Transverse colon (tissue), 4 donors: Measurements from ENCODE around the gene ZC3H18. TPM values are rescaled to one million over a fixed set of nuclear protein-coding genes. Genes with fewer than 3 reads are reported as not detected.

Experiments
- DNase-seq: peaks from one replicate; pipeline ENCODE4 v3.0.0-alpha.2; 2019
- H3K27ac ChIP-seq, 4 donors: fragments of 200-600 bp; sonication (generic); 2 replicates each; pipeline ENCODE4 v1.5.1; 2016 to 2018; ENCODE audit warnings: inconsistent platforms in 4 of 4
- H3K27me3 ChIP-seq: fragments of 200-600 bp; sonication (generic); 2 replicates; pipeline ENCODE4 v1.5.1; 2017; ENCODE audit warnings: inconsistent platforms
- H3K36me3 ChIP-seq, 4 donors: fragments of 200-600 bp; sonication (generic); 2 replicates each; pipeline ENCODE4 v1.5.1; 2017 to 2019; ENCODE audit warnings: inconsistent platforms in 4 of 4
- H3K4me1 ChIP-seq, 4 donors: fragments of 200-600 bp; sonication (generic); 2 replicates each; pipeline ENCODE4 v1.5.1; 2017 to 2020; ENCODE audit warnings: inconsistent platforms in 4 of 4
- H3K4me3 ChIP-seq, 4 donors: fragments of 200-600 bp; sonication (generic); 1 replicate in 1 of 4; 2 replicates in 3 of 4; pipeline versions ENCODE4 v1.5.1 to v1.6.1; 2017 to 2019; ENCODE audit warnings: inconsistent platforms in 4 of 4
- H3K9me3 ChIP-seq, 2 donors: fragments of 200-600 bp; sonication (generic); 2 replicates each; pipeline ENCODE4 v1.5.1; 2017 to 2019; ENCODE audit warnings: inconsistent platforms in 2 of 2
- CTCF ChIP-seq, 5 experiments: fragments of 200-600 bp in 3 of 5; fragments of 450-650 bp in 2 of 5; sonication (generic) in 3 of 5; IDR thresholded peaks; 1 replicate in 2 of 5; 2 replicates in 3 of 5; pipeline ENCODE4 v1.5.1; 2016 to 2017; ENCODE audit warnings: antibody characterized with exemption in 5 of 5, inconsistent platforms in 3 of 5, mild to moderate bottlenecking in 2 of 5, moderate library complexity in 1 of 5
- EP300 ChIP-seq: sonication (generic); formaldehyde crosslinking; IDR thresholded peaks from one replicate; pipeline ENCODE4 v1.6.1; 2017; ENCODE audit warnings: antibody characterized with exemption, low read depth
- POLR2A ChIP-seq: fragments of 450-650 bp; IDR thresholded peaks from one replicate; pipeline ENCODE4 v1.6.1; 2016; ENCODE audit warnings: antibody characterized with exemption, mild to moderate bottlenecking, moderate library complexity
- POLR2AphosphoS5 ChIP-seq, 3 donors: sonication (generic); formaldehyde crosslinking; IDR thresholded peaks; one replicate each; pipeline ENCODE4 v1.6.1; 2016; ENCODE audit warnings: antibody characterized with exemption in 3 of 3
- WGBS, 2 donors: methylation state at CpG; one replicate each; pipeline ENCODE4 v1.1.5; 2018; ENCODE audit warnings: low coverage in 1 of 2; 5-methylcytosine and 5-hydroxymethylcytosine counted together
- in situ Hi-C, 4 donors: fragments of 200-750 bp; cut with MboI; loops; one replicate each; pipeline versions ENCODE4 v1.15.0 to v1.15.1; 2017; ENCODE audit warnings: low sequenced_read_pairs in 3 of 4, low pct_ligation_motif_present in 1 of 4, low pct_unique_long_range_greater_than_20kb in 1 of 4
- intact Hi-C: fragments of 100-400 bp; cut with DNase I; formaldehyde crosslinking; loops from one replicate; pipeline ENCODE4 v1.15.1; 2023; ENCODE audit warnings: low total_unique reads
- total RNA-seq, 4 donors: library from RNA; depleted of rRNA; stranded (reverse); fragments of >200 nt; gene quantifications; one replicate each; pipeline ENCODE4 v1.1.0, GENCODE V29; 2016

Gene ZC3H18
- total RNA-seq, 4 donors from 2014 or later: 17.9 to 50.5 (median 25.5) TPM

DNA sequence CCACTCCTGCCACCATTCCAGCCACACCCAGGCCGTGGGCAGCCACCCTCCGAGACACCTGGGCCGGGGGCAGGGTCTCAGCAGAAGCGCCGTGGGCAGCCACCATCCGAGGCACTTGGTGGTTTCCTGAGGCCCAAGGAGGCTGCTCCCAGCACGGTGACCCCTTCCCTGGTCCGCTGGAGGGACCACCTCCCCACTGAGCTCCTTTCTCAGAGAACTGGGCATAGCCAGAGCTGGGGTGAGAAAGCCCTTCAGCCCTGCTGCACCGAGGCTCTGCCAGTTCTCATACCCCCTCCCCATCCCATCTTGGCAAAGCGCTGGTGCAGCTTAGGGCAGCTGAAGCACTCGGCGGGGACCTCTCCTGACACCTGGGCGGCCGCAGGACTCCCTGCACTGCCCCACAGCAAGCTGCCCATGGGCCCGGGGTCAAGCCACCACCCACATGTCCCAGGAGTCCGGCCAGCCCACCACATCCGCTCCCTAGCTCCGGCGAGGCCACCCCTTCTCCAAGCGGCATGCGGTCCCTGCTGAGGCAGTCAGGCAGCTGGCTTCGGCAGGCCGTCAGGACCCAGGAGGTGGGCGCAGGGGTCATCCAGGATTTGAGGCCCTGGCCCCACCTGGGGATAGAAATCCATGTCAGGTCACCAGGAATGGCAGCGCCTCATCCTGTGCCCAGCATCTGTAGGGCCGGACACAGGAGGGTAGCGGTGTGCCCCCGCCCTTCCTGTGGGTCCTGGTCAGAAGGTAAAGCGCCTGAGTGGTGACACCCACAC lies 82.0 kb downstream of the ZC3H18 start:
- intact Hi-C loops (no loop called here), in situ Hi-C loops (no loop called here)
- Histone ChIP-seq H3K4me1 (peaks cover 9 to 24% (median 21%) of the 10 kb centered on the region in 4 donors), H3K36me3 (peaks cover 0 to 7% (median 0%) of the 10 kb centered on the region in 4 donors), H3K27me3 (no peaks in the 10 kb centered on the region), H3K4me3 (no peak overlapping the region), H3K9me3 (no peaks in the 10 kb centered on the region), H3K27ac (peak overlapping the region; percentile 85 to 89 (median 88))
- TF ChIP-seq POLR2A: no peak
- no peak for TF ChIP-seq CTCF (IDR thresholded peaks at IDR 0.05)
- no peak for TF ChIP-seq POLR2AphosphoS5 (IDR thresholded peaks at IDR 0.05)
- no peak for TF ChIP-seq EP300
- no peak for DNase-seq
- WGBS, 2 donors: 89% methylated on average over 23 of the region's 29 CpGs; no CpG with 5 or more reads in 1 of the 2 donors

DNA sequence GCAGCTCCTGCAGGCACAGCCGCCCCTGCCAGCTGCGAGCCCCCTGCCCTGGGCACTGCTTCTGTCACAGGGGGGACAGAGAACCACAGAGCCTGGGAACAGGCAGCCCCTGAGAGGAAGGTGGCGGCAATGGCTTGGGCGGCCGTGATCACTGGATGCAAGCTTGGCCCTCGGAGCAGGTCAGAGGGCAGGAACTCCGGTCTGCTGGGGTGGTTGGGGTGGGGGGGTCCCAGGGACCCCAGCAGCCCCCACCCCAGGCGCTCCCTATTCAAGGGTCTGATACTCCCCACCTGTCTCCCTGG lies 82.5 kb downstream of the ZC3H18 start:
- 97% methylated on average over 8 of the region's 8 CpGs; no CpG with 5 or more reads in 1 of the 2 donors for WGBS, 2 donors
- no peak overlapping the region for H3K4me3 ChIP-seq
- H3K9me3 ChIP-seq: no peaks in the 10 kb centered on the region
- no peaks in the 10 kb centered on the region for H3K27me3 ChIP-seq
- H3K4me1 ChIP-seq: peaks cover 9 to 24% (median 21%) of the 10 kb centered on the region in 4 donors
- in situ Hi-C loops (no loop called here), intact Hi-C loops (no loop called here)
- TF ChIP-seq EP300 (no peak), POLR2A (no peak), POLR2AphosphoS5 (IDR thresholded peaks at IDR 0.05) (no peak), CTCF (IDR thresholded peaks at IDR 0.05) (no peak)
- H3K36me3 ChIP-seq: peaks cover 0 to 7% (median 0%) of the 10 kb centered on the region in 4 donors
- H3K27ac ChIP-seq: no peak overlapping the region
- DNase-seq: no peak

- no peak for DNase-seq
- no peak for TF ChIP-seq CTCF (IDR thresholded peaks at IDR 0.05)
- no peak for TF ChIP-seq EP300
- TF ChIP-seq POLR2A: no peak
- no peak for TF ChIP-seq POLR2AphosphoS5 (IDR thresholded peaks at IDR 0.05)
- H3K4me1 ChIP-seq: peaks cover 9 to 24% (median 21%) of the 10 kb centered on the region in 4 donors
- peaks cover 0 to 7% (median 0%) of the 10 kb centered on the region in 4 donors for H3K36me3 ChIP-seq
- in situ Hi-C loops: no loop called here
- H3K9me3 ChIP-seq: no peaks in the 10 kb centered on the region
- H3K4me3 ChIP-seq: no peak overlapping the region
- H3K27ac ChIP-seq: no peak overlapping the region
- H3K27me3 ChIP-seq: no peaks in the 10 kb centered on the region
- WGBS, 2 donors: 95 to 100% methylated on average over 3 to 13 of the region's 13 CpGs
- intact Hi-C loops: no loop called here
Observed at GRCh38 chr16:88653101-88653500, 82.9 kb downstream of the ZC3H18 start.

DNA sequence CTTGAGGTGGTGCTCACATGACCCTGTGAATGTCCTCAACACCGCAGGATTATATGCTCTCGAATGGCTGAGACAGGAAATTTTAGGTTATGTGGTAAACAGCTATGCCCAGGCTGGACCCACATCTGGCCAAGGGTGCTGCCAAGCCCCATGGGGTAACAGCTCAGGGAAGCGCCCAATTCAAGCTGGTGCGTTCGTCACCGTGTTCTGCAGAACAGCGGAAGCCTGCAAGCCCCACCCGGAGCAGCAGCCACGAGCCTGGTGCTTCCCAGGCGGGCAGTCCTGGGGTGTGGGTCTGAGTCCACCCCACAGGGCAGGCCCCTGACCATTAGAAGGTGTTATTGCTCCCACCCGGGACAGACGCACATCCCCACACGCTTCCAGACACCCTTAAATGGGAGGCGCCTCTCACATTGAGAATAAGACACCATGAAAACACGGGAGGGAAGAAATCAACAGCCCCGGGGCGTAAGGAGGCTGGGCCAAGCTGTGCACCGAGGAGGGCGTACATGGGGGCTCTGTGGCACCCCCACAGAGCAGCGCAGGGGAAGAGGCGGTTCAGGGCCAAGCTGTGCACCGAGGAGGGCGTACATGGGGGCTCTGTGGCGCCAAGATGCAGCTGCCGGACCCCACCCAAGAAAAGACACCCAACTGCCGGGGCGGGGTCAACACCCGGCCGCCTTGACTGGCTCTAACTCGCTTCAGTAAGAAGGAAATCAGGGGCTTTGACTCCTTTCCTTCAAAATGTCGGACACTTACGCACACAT lies 83.6 kb downstream of the ZC3H18 start:
- Histone ChIP-seq H3K36me3 (peaks cover 0 to 7% (median 0%) of the 10 kb centered on the region in 4 donors), H3K9me3 (no peaks in the 10 kb centered on the region), H3K4me1 (peaks cover 9 to 24% (median 21%) of the 10 kb centered on the region in 4 donors), H3K27me3 (no peaks in the 10 kb centered on the region), H3K27ac (no peak overlapping the region), H3K4me3 (no peak overlapping the region)
- WGBS, 2 donors: 83 to 88% methylated on average over 7 to 28 of the region's 32 CpGs
- DNase-seq: no peak
- in situ Hi-C loops (no loop called here), intact Hi-C loops (no loop called here)
- TF ChIP-seq POLR2A: no peak
- TF ChIP-seq EP300: no peak
